ENCODE results near the gene CDC14A. TPM values are rescaled to one million over a fixed set of nuclear protein-coding genes. Genes with fewer than 3 reads are reported as not detected.

Gene CDC14A
- total and polyA plus RNA-seq, 2 of the 8 experiments (the other 6 are each of a cell fraction or from before 2014, with no cell fraction given) = 3.2 to 8.9 TPM

- no peak for TF ChIP-seq RXRA (IDR thresholded peaks at IDR 0.05; ENCODE audit: insufficient read depth, low read depth, low read length)
Observed at GRCh38 chr1:100457683-100458082, 105.4 kb downstream of the CDC14A start (continued).

Data from H1 (cell line).